Amygdala (tissue), 56 donors: ENCODE results near the gene PCDHGA4.
"Not testable (repeated sequence)": the region's sequence is repeated elsewhere in the genome, so short reads cannot be mapped to it uniquely, and the experiment has no call there.

Experiments used
- DNase-seq, 56 donors: peaks; one replicate each; lab custom pipeline; 2025; lab: John Stamatoyannopoulos, UW

The PCDHGA4 gene

GRCh38 chr5:141382469-141383294, 27.9 kb downstream of the PCDHGA4 start, which contains the start of gene PCDHGA7:
Gene PCDHGA7 (plus strand): TSS chr5:141382742. CDS start chr5:141382900, 158 bp downstream.
- no peak for DNase-seq

DNA sequence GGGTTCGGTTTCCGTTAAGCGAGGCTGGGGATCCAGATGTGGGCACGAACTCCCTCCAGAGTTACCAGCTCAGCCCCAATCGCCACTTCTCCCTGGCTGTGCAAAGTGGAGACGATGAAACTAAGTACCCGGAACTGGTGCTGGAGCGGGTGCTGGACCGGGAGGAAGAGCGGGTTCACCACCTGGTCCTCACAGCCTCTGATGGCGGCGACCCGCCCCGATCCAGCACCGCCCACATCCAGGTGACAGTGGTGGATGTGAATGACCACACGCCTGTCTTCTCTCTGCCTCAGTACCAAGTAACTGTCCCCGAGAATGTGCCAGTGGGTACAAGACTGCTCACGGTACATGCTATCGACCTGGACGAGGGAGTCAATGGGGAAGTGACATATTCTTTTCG, 28.5 kb downstream of the PCDHGA4 start:
- DNase-seq = no peak

DNA sequence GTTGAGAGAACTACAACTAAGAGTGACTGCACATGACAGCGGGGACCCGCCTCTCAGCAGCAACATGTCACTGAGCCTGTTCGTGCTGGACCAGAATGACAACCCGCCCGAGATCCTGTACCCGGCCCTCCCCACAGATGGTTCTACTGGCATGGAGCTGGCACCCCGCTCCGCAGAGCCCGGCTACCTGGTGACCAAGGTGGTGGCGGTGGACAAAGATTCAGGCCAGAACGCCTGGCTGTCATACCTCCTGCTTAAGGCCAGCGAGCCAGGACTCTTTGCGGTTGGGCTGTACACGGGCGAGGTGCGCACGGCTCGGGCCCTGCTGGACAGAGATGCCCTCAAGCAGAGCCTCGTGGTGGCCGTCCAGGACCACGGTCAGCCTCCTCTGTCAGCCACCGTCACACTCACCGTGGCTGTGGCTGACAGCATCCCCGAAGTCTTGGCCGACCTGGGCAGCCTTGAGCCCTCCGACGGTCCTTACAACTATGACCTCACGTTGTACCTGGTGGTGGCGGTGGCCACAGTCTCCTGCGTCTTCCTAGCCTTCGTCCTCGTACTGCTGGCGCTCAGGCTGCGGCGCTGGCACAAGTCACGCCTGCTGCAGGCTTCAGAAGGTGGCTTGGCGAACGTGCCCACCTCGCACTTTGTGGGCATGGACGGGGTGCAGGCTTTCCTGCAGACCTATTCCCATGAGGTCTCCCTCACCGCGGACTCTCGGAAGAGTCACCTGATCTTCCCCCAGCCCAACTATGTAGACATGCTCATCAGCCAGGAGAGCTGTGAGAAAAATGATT, 29.8 kb downstream of the PCDHGA4 start:
- DNase-seq = no peak

DNA sequence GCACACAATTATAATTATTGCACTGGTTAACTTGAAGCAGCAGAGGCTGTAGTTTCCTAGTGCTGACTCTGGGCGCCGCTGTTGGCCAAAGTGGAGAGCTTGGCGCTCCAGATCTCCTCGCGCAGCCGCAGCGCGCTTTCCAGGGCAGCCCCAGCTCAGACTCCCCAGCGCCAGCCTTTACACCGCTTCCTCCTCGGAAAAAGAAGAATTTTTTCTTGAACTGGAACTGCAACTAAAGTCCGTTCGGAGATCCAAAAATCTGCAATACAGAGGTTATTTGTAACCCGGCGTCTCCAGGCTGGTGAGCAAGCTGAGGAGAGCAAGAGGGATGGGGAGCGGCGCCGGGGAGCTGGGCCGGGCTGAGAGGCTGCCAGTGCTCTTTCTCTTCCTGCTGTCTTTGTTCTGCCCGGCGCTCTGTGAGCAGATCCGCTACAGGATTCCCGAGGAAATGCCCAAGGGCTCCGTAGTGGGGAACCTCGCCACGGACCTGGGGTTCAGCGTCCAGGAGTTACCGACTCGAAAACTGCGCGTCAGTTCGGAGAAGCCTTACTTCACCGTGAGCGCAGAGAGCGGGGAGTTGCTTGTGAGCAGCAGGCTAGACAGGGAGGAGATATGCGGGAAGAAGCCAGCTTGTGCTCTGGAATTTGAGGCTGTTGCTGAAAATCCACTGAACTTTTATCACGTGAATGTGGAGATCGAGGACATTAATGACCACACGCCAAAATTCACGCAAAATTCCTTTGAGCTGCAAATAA, 32.9 kb downstream of the PCDHGA4 start, which contains the start of gene PCDHGB4:
PCDHGB4 (plus strand) TSS at position 142 of the 755 bp plus-strand sequence; CDS start at position 329, 187 bp downstream.
- DNase-seq = not testable (repeated sequence)

DNA sequence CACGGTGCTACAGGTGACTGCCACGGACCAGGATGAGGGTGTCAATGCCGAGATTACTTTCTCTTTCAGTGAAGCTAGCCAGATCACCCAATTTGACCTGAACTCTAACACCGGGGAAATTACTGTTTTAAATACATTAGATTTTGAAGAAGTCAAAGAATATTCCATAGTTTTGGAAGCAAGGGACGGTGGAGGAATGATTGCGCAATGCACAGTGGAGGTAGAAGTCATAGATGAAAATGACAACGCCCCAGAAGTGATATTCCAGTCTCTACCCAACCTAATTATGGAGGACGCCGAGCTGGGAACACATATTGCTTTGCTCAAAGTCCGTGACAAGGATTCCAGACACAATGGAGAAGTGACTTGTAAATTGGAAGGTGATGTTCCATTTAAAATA, 33.8 kb downstream of the PCDHGA4 start:
- DNase-seq = no peak

DNA sequence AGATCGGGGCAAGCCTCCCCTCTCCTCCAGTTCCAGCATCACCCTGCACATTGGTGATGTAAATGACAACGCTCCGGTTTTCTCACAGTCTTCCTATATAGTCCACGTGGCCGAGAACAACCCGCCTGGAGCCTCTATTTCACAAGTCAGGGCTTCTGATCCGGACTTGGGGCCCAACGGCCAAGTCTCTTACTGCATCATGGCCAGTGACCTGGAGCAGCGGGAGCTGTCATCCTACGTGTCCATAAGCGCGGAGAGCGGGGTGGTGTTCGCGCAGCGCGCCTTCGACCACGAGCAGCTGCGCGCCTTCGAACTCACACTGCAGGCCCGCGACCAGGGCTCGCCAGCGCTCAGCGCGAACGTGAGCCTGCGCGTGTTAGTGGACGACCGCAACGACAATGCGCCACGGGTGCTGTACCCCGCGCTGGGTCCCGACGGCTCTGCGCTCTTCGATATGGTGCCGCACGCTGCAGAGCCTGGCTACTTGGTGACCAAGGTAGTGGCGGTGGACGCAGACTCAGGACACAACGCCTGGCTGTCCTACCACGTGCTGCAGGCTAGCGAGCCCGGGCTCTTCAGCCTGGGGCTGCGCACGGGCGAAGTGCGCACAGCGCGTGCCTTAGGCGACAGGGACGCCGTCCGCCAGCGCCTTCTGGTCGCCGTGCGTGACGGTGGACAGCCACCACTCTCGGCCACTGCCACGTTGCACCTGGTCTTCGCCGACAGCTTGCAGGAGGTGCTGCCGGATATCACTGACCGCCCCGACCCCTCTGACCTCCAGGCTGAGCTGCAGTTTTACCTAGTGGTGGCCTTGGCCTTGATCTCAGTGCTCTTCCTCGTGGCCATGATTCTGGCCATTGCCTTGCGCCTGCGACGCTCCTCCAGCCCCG, 34.6 kb downstream of the PCDHGA4 start:
- DNase-seq = peak in 1 of 56 donors; percentile 12

DNA sequence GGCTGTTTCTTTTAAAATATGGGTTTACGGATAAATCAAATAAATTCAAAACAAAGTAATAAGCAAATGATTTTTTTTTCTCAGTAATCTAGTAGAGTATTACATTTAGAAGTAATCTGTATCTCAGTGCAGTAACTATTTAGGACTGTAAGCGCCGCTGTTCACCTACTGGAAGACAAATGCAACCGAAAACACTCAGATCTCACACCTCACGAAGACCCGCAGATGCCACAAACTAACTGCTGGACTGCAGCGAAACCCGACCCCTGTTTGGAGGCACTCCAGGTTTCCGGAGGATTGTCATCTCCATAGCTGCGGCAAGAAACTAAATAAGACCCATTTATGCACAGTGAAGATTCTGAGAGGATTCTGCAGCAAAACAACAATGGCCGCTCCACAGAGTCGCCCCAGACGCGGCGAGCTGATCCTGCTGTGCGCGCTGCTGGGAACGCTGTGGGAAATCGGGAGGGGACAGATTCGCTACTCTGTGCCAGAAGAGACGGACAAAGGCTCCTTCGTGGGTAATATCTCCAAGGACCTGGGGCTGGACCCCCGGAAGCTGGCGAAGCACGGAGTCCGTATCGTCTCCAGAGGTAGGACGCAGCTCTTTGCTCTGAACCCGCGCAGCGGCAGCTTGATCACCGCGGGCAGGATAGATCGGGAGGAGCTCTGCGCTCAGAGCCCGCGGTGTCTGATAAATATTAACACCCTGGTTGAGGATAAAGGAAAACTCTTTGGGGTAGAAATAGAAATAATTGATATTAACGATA, 37.8 kb downstream of the PCDHGA4 start, which contains the start of gene PCDHGA8:
PCDHGA8 (plus strand) TSS at position 205 of the 770 bp plus-strand sequence; CDS start at position 386, 181 bp downstream.
- no peak for DNase-seq

GRCh38 chr5:141393267-141393666, 38.4 kb downstream of the PCDHGA4 start:
- no peak for DNase-seq

GRCh38 chr5:141394401-141395187, 39.8 kb downstream of the PCDHGA4 start:
- not testable (repeated sequence) for DNase-seq

DNA sequence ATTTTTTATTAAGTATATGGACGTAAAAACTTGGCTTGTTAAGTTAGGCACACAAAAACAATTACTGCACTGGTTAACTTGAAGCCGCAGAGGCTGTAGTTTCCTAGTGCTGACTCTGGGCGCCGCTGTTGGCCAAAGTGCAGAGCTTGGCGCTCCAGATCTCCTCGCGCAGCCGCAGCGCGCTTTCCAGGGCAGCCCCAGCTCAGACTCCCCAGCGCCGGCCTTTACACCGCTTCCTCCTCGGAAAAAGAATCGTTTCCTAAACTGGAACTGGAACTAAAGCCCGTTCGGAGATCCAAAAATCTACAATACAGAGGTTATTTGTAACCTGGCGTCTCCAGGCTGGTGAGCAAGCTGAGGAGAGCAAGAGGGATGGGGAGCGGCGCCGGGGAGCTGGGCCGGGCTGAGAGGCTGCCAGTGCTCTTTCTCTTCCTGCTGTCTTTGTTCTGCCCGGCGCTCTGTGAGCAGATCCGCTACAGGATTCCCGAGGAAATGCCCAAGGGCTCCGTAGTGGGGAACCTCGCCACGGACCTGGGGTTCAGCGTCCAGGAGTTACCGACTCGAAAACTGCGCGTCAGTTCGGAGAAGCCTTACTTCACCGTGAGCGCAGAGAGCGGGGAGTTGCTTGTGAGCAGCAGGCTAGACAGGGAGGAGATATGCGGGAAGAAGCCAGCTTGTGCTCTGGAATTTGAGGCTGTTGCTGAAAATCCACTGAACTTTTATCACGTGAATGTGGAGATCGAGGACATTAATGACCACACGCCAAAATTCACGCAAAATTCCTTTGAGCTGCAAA, 43.1 kb downstream of the PCDHGA4 start, which contains the start of gene PCDHGB5:
PCDHGB5 (plus strand) TSS at position 192 of the 796 bp plus-strand sequence; CDS start at position 373, 181 bp downstream.
- DNase-seq = peak in 1 of 56 donors; percentile 17

- no peak for DNase-seq
Measured at GRCh38 chr5:141398608-141399007, 43.8 kb downstream of the PCDHGA4 start.

DNA sequence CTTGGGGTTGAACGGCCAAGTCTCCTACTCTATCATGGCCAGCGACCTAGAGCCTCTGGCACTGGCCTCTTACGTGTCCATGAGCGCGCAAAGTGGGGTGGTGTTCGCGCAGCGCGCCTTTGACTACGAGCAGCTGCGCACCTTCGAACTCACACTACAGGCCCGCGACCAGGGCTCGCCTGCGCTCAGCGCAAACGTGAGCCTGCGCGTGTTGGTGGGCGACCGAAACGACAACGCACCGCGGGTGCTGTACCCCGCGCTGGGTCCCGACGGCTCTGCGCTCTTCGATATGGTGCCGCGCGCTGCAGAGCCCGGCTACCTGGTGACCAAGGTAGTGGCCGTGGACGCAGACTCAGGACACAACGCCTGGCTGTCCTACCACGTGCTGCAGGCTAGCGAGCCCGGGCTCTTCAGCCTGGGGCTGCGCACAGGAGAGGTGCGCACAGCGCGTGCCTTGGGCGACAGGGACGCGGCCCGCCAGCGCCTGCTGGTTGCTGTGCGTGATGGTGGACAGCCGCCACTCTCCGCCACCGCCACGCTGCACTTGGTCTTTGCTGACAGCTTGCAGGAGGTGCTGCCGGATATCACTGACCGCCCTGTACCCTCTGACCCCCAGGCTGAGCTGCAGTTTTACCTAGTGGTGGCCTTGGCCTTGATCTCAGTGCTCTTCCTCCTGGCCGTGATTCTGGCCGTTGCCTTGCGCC, 44.9 kb downstream of the PCDHGA4 start:
- no peak for DNase-seq

DNA sequence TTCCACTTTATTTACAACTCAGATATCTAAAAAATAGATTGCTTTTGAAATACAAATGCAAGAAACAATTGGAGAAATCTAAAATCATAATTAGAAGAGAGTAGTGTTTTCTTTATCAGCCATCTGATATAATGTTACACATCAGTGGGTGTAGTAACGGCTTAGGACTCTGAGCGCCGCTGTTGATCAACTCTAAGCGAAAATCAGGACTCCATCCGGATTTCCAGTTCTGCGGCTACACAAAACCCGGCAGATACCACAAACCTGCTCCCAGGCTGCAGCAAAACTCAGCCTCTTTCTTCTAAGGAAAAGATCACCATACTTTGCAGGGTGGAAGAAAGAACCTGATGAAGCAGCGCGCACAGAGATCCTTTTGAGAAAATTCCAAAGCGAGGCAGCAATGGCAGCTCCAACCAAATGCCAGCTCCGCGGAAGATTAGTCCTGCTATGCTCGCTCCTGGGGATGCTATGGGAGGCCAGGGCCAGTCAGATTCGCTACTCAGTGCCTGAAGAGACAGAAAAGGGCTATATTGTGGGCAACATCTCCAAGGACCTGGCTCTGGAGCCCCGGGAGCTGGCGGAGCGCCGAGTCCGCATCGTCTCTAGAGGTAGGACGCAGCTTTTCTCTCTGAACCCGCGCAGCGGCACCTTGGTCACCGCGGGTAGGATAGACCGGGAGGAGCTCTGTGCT, 47.9 kb downstream of the PCDHGA4 start, which contains the start of gene PCDHGA9:
PCDHGA9 (plus strand) TSS at position 226 of the 691 bp plus-strand sequence; CDS start at position 401, 175 bp downstream.
- DNase-seq = peak in 3 of 56 donors; percentile 10 to 50 (median 11)

GRCh38 chr5:141403387-141403786, 48.6 kb downstream of the PCDHGA4 start:
- DNase-seq = no peak
